ENCODE results near the gene NAV1. TPM values are rescaled to one million over a fixed set of nuclear protein-coding genes. Genes with fewer than 3 reads are reported as not detected.
A peak's percentile ranks its signal among the peaks of the same experiment; 100 is the strongest.

NAV1 gene
- total and polyA plus RNA-seq, 7 donors = 1.8 to 13.3 (median 8.4) TPM

GRCh38 chr1:201582705-201583442, 43.9 kb downstream of the NAV1 start:
- peak in 1 of 2 donors; percentile 36 for DNase-seq

GRCh38 chr1:201583663-201584062, 44.7 kb downstream of the NAV1 start:
- ATAC-seq = no peak
- intact Hi-C loops (cut with DNase I) = no loop called here
- no peak overlapping the region for H3K27ac ChIP-seq

More at GRCh38 chr1:201582705-201583442, 43.9 kb downstream of the NAV1 start:
- no peak for TF ChIP-seq CTCF (IDR thresholded peaks at IDR 0.05)
- 92 to 95% (median 93%) methylated on average over 14 of the region's 14 CpGs for WGBS, 3 donors
- Histone ChIP-seq H3K4me1 (no peaks in the 10 kb centered on the region), H3K4me3 (no peak overlapping the region), H3K36me3 (ENCODE audit: insufficient read depth in 1 of 2, low read depth in 1 of 2) (no peaks in the 10 kb centered on the region), H3K27ac (no peak overlapping the region), H3K9me3 (no peaks in the 10 kb centered on the region), H3K27me3 (ENCODE audit: insufficient read depth in 3 of 3, low read length in 2 of 3) (no peaks in the 10 kb centered on the region)
- intact Hi-C loops (cut with DNase I) = no loop called here
- ATAC-seq = peak in 1 of 4 donors; percentile 18

GRCh38 chr1:201584471-201585092, 45.7 kb downstream of the NAV1 start:
- H3K27ac ChIP-seq = no peak overlapping the region
- intact Hi-C loops (cut with DNase I) = no loop called here
- H3K27me3 ChIP-seq (ENCODE audit: insufficient read depth in 3 of 3, low read length in 2 of 3) = no peaks in the 10 kb centered on the region
- WGBS, 3 donors = 53 to 72% (median 55%) methylated on average over 6 of the region's 6 CpGs
- no peaks in the 10 kb centered on the region for H3K36me3 ChIP-seq (ENCODE audit: insufficient read depth in 1 of 2, low read depth in 1 of 2)
- peak in 1 of 2 donors; percentile 58 for DNase-seq
- no peak overlapping the region for H3K4me3 ChIP-seq
- H3K9me3 ChIP-seq = no peaks in the 10 kb centered on the region
- ATAC-seq = peak in 3 of 4 donors; percentile 36 to 45 (median 38)
- TF ChIP-seq CTCF (IDR thresholded peaks at IDR 0.05) = no peak
- H3K4me1 ChIP-seq = no peaks in the 10 kb centered on the region

More at GRCh38 chr1:201583663-201584062, 44.7 kb downstream of the NAV1 start:
- 68 to 82% (median 76%) methylated on average over 3 of the region's 3 CpGs for WGBS, 3 donors
- no peak for TF ChIP-seq CTCF (IDR thresholded peaks at IDR 0.05)
- no peaks in the 10 kb centered on the region for H3K36me3 ChIP-seq (ENCODE audit: insufficient read depth in 1 of 2, low read depth in 1 of 2)
- no peaks in the 10 kb centered on the region for H3K27me3 ChIP-seq (ENCODE audit: insufficient read depth in 3 of 3, low read length in 2 of 3)
- H3K9me3 ChIP-seq = no peaks in the 10 kb centered on the region
- H3K4me3 ChIP-seq = no peak overlapping the region
- no peaks in the 10 kb centered on the region for H3K4me1 ChIP-seq
- no peak for DNase-seq

- H3K36me3 ChIP-seq (ENCODE audit: insufficient read depth in 1 of 2, low read depth in 1 of 2) = no peaks in the 10 kb centered on the region
- H3K27ac ChIP-seq = no peak overlapping the region
- intact Hi-C loops (cut with DNase I) = no loop called here
- H3K9me3 ChIP-seq = no peaks in the 10 kb centered on the region
- DNase-seq = no peak
- no peak for TF ChIP-seq CTCF (IDR thresholded peaks at IDR 0.05)
- 67 to 89% (median 67%) methylated on average over 3 of the region's 3 CpGs for WGBS, 3 donors
- H3K4me3 ChIP-seq = no peak overlapping the region
- no peaks in the 10 kb centered on the region for H3K4me1 ChIP-seq
- no peak for ATAC-seq
- no peaks in the 10 kb centered on the region for H3K27me3 ChIP-seq (ENCODE audit: insufficient read depth in 3 of 3, low read length in 2 of 3)
Observed at GRCh38 chr1:201585093-201585483, 46.2 kb downstream of the NAV1 start.
